HepG2 (cell line): ENCODE data around the gene OBSL1. TPM values are rescaled to one million over a fixed set of nuclear protein-coding genes. Genes with fewer than 3 reads are reported as not detected.

Source experiments
- AGO1 ChIP-seq: fragments of 200-400 bp; formaldehyde crosslinking; IDR thresholded peaks from 2 replicates; pipeline ENCODE4 v1.6.1; 2017; ENCODE audit warnings: mild to moderate bottlenecking, low read depth, low read length, moderate library complexity; ENCODE audit not compliant: poor library complexity, severe bottlenecking
- EED ChIP-seq: sonication (generic); formaldehyde crosslinking; IDR thresholded peaks from 2 replicates; pipeline ENCODE4 v1.5.0; 2020; ENCODE audit warnings: mild to moderate bottlenecking, missing genetic modification reagents
- JUN ChIP-seq: sonication (generic); formaldehyde crosslinking; IDR thresholded peaks from 2 replicates; pipeline ENCODE4 v1.4.0; 2020; ENCODE audit warnings: mild to moderate bottlenecking, missing genetic modification reagents
- MEF2D ChIP-seq: sonication (generic); formaldehyde crosslinking; IDR thresholded peaks from 2 replicates; pipeline ENCODE4 v1.5.1; 2020; ENCODE audit warnings: mild to moderate bottlenecking, missing genetic modification reagents
- MIER3 ChIP-seq: IDR thresholded peaks from 2 replicates; pipeline ENCODE4 v1.6.1; 2016; ENCODE audit warnings: missing compliant biosample characterization, borderline replicate concordance
- RFX3 ChIP-seq: IDR thresholded peaks from 2 replicates; pipeline ENCODE4 v1.6.1; 2016; ENCODE audit warnings: missing biosample characterization, missing genetic modification reagents
- SNRNP70 ChIP-seq: fragments of 200-400 bp; formaldehyde crosslinking; IDR thresholded peaks from 2 replicates; pipeline ENCODE4 v1.6.1; 2017; ENCODE audit warnings: mild to moderate bottlenecking, low read depth, low read length, moderate library complexity
- TSC22D2 ChIP-seq: sonication (generic); formaldehyde crosslinking; IDR thresholded peaks from 2 replicates; pipeline ENCODE4 v1.5.1; 2020; ENCODE audit warnings: missing genetic modification reagents, mild to moderate bottlenecking, borderline replicate concordance
- ZBTB7A ChIP-seq: sonication (generic); formaldehyde crosslinking; IDR thresholded peaks from 2 replicates; pipeline ENCODE4 v1.8.0; 2022; ENCODE audit warnings: mild to moderate bottlenecking, missing genetic modification reagents
- ZKSCAN5 ChIP-seq: sonication (generic); formaldehyde crosslinking; IDR thresholded peaks from 2 replicates; pipeline ENCODE4 v1.5.1; 2020; ENCODE audit warnings: mild to moderate bottlenecking, missing genetic modification reagents
- ZNF235 ChIP-seq: sonication (generic); formaldehyde crosslinking; IDR thresholded peaks from 2 replicates; pipeline ENCODE4 v1.8.1; 2023; ENCODE audit warnings: mild to moderate bottlenecking, missing genetic modification reagents, borderline replicate concordance
- ZNF564 ChIP-seq: sonication (generic); formaldehyde crosslinking; IDR thresholded peaks from 2 replicates; pipeline ENCODE4 v1.8.1; 2023; ENCODE audit warnings: mild to moderate bottlenecking, missing genetic modification reagents
- ZSCAN22 ChIP-seq: sonication (generic); formaldehyde crosslinking; IDR thresholded peaks from 2 replicates; pipeline ENCODE4 v1.4.0; 2020; ENCODE audit warnings: mild to moderate bottlenecking, missing genetic modification reagents
- polyA plus RNA-seq, 8 experiments: library from polyadenylated mRNA; depleted of rRNA in 3 of 8; stranded (reverse) in 7 of 8; unstranded in 1 of 8; fragments of >200 nt; fragmentation: Illumina TruSeq in 4 of 8; extraction: Trizol in 4 of 8; gene quantifications; 2 replicates each; pipeline versions ENCODE4 v1.2.1 to v1.2.3, GENCODE V29; 2011 to 2016; ENCODE audit warnings: low read depth in 4 of 8, missing spikeins in 1 of 8, mixed read lengths in 1 of 8; ENCODE audit not compliant: insufficient read depth in 1 of 8
- total RNA-seq, 5 experiments: library from RNA; depleted of rRNA; stranded (reverse); fragments of >200 nt; fragmentation: Illumina TruSeq; extraction: Trizol; gene quantifications; 2 replicates each; pipeline ENCODE4 v1.2.3, GENCODE V29; 2016; ENCODE audit warnings: low read depth in 1 of 5
- TF ChIP-seq, protein P1 (sequence below): sonication (generic); formaldehyde crosslinking; conservative IDR thresholded peaks from 2 replicates; pipeline ENCODE4 v1.8.1; 2023; ENCODE audit warnings: missing genetic modification reagents
- TF ChIP-seq, protein P2 (sequence below): sonication (generic); formaldehyde crosslinking; conservative IDR thresholded peaks from 2 replicates; pipeline ENCODE4 v1.4.0; 2020; ENCODE audit warnings: missing genetic modification reagents
- TF ChIP-seq, protein P3 (sequence below): sonication (generic); formaldehyde crosslinking; IDR thresholded peaks from 2 replicates; pipeline ENCODE4 v1.4.0; 2020; ENCODE audit warnings: mild to moderate bottlenecking, low read depth, missing genetic modification reagents
- TF ChIP-seq, protein P4 (sequence below): sonication (generic); formaldehyde crosslinking; IDR thresholded peaks from 2 replicates; pipeline ENCODE4 v1.5.0; 2020; ENCODE audit warnings: missing genetic modification reagents
- TF ChIP-seq, protein P5 (sequence below): sonication (generic); formaldehyde crosslinking; IDR thresholded peaks from 2 replicates; pipeline ENCODE4 v1.4.0; 2020; ENCODE audit warnings: missing genetic modification reagents, borderline replicate concordance
- TF ChIP-seq, protein P6 (sequence below): sonication (generic); formaldehyde crosslinking; IDR thresholded peaks from 2 replicates; pipeline ENCODE4 v1.8.0; 2022; ENCODE audit warnings: mild to moderate bottlenecking, missing genetic modification reagents, borderline replicate concordance

Gene OBSL1
- total and polyA plus RNA-seq, 2 of the 13 experiments (the other 11 are each of a cell fraction or from before 2014, with no cell fraction given), result 86.7 to 218 TPM

DNA sequence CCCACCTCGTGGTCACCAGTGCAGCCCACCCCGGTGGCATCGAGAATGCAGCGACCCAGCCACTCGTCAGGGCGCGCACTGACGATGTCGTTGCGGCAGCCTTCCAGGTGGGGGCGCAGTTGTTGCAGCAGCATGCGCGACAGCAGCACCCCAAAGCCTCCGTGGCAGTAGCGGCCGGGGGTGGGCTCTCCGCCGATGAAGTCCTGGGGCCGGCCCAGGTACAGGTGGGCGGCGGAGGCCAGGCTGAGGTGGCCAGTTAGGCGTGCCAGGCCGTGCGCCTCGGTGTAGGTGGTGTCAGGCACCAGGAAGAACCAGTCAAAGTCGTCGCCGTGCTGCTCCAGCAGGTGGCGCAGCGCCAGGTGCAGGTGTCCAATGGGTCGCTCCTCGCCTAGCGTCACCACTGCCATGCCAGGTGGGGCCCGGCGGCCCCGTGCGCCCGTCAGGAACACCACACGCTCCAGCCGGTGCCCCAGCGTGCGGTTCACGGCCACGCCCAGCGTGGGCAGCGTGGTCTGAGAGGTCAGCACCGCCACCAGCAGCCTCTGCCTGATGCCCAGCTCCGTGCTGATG, 29.6 kb downstream of the OBSL1 start (continued):
- TF ChIP-seq, protein P1, sequence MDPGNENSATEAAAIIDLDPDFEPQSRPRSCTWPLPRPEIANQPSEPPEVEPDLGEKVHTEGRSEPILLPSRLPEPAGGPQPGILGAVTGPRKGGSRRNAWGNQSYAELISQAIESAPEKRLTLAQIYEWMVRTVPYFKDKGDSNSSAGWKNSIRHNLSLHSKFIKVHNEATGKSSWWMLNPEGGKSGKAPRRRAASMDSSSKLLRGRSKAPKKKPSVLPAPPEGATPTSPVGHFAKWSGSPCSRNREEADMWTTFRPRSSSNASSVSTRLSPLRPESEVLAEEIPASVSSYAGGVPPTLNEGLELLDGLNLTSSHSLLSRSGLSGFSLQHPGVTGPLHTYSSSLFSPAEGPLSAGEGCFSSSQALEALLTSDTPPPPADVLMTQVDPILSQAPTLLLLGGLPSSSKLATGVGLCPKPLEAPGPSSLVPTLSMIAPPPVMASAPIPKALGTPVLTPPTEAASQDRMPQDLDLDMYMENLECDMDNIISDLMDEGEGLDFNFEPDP (CRISPR knock-in tag), result no peak
- TF ChIP-seq TSC22D2 (CRISPR knock-in tag), result peak; percentile 46; the same call in 1 of the 2 replicates
- TF ChIP-seq MEF2D, result peak; percentile 87
- TF ChIP-seq ZNF235, result peak; percentile 52; the same call in 1 of the 2 replicates
- peak; percentile 31 for TF ChIP-seq AGO1
- TF ChIP-seq, protein P2, sequence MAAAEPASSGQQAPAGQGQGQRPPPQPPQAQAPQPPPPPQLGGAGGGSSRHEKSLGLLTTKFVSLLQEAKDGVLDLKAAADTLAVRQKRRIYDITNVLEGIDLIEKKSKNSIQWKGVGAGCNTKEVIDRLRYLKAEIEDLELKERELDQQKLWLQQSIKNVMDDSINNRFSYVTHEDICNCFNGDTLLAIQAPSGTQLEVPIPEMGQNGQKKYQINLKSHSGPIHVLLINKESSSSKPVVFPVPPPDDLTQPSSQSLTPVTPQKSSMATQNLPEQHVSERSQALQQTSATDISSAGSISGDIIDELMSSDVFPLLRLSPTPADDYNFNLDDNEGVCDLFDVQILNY (CRISPR knock-in tag), result no peak
- peak; percentile 21; the same call in 1 of the 2 replicates for TF ChIP-seq ZNF564
- TF ChIP-seq EED (CRISPR knock-in tag), result peak; percentile 98
- TF ChIP-seq, protein P3, sequence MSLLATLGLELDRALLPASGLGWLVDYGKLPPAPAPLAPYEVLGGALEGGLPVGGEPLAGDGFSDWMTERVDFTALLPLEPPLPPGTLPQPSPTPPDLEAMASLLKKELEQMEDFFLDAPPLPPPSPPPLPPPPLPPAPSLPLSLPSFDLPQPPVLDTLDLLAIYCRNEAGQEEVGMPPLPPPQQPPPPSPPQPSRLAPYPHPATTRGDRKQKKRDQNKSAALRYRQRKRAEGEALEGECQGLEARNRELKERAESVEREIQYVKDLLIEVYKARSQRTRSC (CRISPR knock-in tag), result peak; percentile 87; the same call in 1 of the 2 replicates
- TF ChIP-seq ZKSCAN5 (CRISPR knock-in tag), result no peak
- TF ChIP-seq, protein P4, sequence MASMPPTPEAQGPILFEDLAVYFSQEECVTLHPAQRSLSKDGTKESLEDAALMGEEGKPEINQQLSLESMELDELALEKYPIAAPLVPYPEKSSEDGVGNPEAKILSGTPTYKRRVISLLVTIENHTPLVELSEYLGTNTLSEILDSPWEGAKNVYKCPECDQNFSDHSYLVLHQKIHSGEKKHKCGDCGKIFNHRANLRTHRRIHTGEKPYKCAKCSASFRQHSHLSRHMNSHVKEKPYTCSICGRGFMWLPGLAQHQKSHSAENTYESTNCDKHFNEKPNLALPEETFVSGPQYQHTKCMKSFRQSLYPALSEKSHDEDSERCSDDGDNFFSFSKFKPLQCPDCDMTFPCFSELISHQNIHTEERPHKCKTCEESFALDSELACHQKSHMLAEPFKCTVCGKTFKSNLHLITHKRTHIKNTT (CRISPR knock-in tag), result no peak
- TF ChIP-seq MIER3 (CRISPR knock-in tag), result no peak; the same call in 1 of the 2 replicates
- 0 out of 2 replicates have a peak, but pooled peaks have one; percentile 64 for TF ChIP-seq ZBTB7A (CRISPR knock-in tag)
- TF ChIP-seq SNRNP70, result no peak
- TF ChIP-seq JUN, result peak; percentile 72
- TF ChIP-seq RFX3 (CRISPR knock-in tag), result no peak
- TF ChIP-seq, protein P5, sequence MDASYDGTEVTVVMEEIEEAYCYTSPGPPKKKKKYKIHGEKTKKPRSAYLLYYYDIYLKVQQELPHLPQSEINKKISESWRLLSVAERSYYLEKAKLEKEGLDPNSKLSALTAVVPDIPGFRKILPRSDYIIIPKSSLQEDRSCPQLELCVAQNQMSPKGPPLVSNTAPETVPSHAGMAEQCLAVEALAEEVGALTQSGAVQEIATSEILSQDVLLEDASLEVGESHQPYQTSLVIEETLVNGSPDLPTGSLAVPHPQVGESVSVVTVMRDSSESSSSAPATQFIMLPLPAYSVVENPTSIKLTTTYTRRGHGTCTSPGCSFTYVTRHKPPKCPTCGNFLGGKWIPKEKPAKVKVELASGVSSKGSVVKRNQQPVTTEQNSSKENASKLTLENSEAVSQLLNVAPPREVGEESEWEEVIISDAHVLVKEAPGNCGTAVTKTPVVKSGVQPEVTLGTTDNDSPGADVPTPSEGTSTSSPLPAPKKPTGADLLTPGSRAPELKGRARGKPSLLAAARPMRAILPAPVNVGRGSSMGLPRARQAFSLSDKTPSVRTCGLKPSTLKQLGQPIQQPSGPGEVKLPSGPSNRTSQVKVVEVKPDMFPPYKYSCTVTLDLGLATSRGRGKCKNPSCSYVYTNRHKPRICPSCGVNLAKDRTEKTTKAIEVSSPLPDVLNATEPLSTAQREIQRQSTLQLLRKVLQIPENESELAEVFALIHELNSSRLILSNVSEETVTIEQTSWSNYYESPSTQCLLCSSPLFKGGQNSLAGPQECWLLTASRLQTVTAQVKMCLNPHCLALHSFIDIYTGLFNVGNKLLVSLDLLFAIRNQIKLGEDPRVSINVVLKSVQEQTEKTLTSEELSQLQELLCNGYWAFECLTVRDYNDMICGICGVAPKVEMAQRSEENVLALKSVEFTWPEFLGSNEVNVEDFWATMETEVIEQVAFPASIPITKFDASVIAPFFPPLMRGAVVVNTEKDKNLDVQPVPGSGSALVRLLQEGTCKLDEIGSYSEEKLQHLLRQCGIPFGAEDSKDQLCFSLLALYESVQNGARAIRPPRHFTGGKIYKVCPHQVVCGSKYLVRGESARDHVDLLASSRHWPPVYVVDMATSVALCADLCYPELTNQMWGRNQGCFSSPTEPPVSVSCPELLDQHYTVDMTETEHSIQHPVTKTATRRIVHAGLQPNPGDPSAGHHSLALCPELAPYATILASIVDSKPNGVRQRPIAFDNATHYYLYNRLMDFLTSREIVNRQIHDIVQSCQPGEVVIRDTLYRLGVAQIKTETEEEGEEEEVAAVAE (CRISPR knock-in tag), result peak; percentile 50; the same call in 1 of the 2 replicates
- TF ChIP-seq, protein P6, sequence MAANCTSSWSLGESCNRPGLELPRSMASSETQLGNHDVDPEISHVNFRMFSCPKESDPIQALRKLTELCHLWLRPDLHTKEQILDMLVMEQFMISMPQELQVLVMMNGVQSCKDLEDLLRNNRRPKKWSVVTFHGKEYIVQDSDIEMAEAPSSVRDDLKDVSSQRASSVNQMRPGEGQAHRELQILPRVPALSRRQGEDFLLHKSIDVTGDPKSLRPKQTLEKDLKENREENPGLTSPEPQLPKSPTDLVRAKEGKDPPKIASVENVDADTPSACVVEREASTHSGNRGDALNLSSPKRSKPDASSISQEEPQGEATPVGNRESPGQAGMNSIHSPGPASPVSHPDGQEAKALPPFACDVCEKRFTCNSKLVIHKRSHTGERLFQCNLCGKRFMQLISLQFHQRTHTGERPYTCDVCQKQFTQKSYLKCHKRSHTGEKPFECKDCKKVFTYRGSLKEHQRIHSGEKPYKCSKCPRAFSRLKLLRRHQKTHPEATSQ, result no peak
- no peak for TF ChIP-seq ZSCAN22 (CRISPR knock-in tag)
